Measurements from ENCODE around the gene PLXDC2. TPM values are rescaled to one million over a fixed set of nuclear protein-coding genes. Genes with fewer than 3 reads are reported as not detected.

Gene PLXDC2
- total RNA-seq, 1 experiment from 2014 or later = 0.21 TPM

DNA sequence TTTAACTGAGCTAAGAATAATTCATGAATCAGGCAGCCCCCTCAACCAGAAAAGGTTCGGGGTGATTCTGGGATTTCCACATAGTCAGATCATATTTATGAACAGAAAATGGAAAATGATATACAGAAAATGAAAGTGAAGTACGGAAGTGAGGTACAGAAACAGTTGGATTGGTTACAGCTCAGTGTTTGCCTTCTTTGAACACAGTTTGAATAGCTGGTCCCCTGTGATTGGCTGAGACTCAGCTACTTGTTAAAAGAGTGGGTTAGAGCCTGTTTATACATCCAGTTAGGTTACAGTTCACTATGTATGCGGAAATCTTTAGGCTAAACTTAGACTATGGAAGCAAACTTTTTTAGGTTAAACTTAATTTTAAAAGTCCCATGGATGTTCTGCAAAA lies 511.7 kb downstream of the PLXDC2 start:
- ChIA-PET CTCF (no interaction called here), POLR2A (no interaction called here)
- in situ Hi-C loops (cut with HindIII; ENCODE audit: low pct_unique_long_range_greater_than_20kb, low sequenced_read_pairs) (no loop called here), intact Hi-C loops (cut with micrococcal nuclease; ENCODE audit: unreplicated experiment) (no loop called here)
- Histone ChIP-seq H3K4me3 (ENCODE audit: low read depth in 2 of 2, low read length in 2 of 2) (no peak overlapping the region), H3K36me3 (ENCODE audit: control insufficient read depth, insufficient read depth, low read length) (no peaks in the 10 kb centered on the region), H3K4me1 (ENCODE audit: control insufficient read depth, insufficient read depth, low read length) (no peaks in the 10 kb centered on the region), H3K27me3 (ENCODE audit: control insufficient read depth, insufficient read depth, low read length) (no peaks in the 10 kb centered on the region), H3K27ac (ENCODE audit: low read length) (no peak overlapping the region), H3K9me3 (ENCODE audit: control insufficient read depth, insufficient read depth, low read depth, low read length) (no peaks in the 10 kb centered on the region)
- no TSS peak for BruUV-seq (replicated peaks)
- TF ChIP-seq POLR2AphosphoS5 (IDR thresholded peaks at IDR 0.05; ENCODE audit: low read depth, low read length) (no peak), TCF7L2 (IDR thresholded peaks at IDR 0.05; ENCODE audit: low read depth, low read length) (no peak), SIN3A (IDR thresholded peaks at IDR 0.05; ENCODE audit: borderline replicate concordance, insufficient read depth, low read depth, low read length) (no peak)
- TF ChIP-seq, protein P1, sequence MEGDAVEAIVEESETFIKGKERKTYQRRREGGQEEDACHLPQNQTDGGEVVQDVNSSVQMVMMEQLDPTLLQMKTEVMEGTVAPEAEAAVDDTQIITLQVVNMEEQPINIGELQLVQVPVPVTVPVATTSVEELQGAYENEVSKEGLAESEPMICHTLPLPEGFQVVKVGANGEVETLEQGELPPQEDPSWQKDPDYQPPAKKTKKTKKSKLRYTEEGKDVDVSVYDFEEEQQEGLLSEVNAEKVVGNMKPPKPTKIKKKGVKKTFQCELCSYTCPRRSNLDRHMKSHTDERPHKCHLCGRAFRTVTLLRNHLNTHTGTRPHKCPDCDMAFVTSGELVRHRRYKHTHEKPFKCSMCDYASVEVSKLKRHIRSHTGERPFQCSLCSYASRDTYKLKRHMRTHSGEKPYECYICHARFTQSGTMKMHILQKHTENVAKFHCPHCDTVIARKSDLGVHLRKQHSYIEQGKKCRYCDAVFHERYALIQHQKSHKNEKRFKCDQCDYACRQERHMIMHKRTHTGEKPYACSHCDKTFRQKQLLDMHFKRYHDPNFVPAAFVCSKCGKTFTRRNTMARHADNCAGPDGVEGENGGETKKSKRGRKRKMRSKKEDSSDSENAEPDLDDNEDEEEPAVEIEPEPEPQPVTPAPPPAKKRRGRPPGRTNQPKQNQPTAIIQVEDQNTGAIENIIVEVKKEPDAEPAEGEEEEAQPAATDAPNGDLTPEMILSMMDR (IDR thresholded peaks at IDR 0.05) = no peak
- TF ChIP-seq, protein P2, sequence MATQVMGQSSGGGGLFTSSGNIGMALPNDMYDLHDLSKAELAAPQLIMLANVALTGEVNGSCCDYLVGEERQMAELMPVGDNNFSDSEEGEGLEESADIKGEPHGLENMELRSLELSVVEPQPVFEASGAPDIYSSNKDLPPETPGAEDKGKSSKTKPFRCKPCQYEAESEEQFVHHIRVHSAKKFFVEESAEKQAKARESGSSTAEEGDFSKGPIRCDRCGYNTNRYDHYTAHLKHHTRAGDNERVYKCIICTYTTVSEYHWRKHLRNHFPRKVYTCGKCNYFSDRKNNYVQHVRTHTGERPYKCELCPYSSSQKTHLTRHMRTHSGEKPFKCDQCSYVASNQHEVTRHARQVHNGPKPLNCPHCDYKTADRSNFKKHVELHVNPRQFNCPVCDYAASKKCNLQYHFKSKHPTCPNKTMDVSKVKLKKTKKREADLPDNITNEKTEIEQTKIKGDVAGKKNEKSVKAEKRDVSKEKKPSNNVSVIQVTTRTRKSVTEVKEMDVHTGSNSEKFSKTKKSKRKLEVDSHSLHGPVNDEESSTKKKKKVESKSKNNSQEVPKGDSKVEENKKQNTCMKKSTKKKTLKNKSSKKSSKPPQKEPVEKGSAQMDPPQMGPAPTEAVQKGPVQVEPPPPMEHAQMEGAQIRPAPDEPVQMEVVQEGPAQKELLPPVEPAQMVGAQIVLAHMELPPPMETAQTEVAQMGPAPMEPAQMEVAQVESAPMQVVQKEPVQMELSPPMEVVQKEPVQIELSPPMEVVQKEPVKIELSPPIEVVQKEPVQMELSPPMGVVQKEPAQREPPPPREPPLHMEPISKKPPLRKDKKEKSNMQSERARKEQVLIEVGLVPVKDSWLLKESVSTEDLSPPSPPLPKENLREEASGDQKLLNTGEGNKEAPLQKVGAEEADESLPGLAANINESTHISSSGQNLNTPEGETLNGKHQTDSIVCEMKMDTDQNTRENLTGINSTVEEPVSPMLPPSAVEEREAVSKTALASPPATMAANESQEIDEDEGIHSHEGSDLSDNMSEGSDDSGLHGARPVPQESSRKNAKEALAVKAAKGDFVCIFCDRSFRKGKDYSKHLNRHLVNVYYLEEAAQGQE (IDR thresholded peaks at IDR 0.05; ENCODE audit: insufficient read depth in 1 of 2, low read depth in 2 of 2, low read length in 1 of 2) = no peak
- DNase-seq (ENCODE audit: low read depth, low spot score) = no peak
- ATAC-seq = no peak

DNA sequence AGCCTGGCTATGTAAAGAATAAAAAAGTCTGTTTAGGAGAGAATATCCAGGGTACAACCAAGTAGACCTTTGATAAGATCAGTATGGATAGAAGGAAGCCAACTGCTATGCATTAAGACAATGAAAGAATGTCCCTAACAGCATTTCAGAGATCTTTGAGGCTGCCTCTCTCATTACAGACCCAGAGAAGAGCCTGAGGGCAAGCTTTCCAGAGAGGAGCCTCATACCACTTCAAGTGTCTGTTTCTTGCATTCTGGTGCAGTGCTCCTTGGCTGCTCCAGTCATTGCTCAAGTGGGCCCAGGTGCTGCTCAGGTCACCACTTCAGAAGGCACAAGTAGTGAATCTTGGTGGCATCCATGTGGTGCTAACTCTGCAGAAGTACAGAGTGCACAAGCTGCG lies 514.0 kb downstream of the PLXDC2 start:
- H3K36me3 ChIP-seq (ENCODE audit: control insufficient read depth, insufficient read depth, low read length) = no peaks in the 10 kb centered on the region
- DNase-seq (ENCODE audit: low read depth, low spot score) = no peak

More for the DNA sequence above, 514.0 kb downstream of the PLXDC2 start:
- Histone ChIP-seq H3K4me1 (ENCODE audit: control insufficient read depth, insufficient read depth, low read length) (no peaks in the 10 kb centered on the region), H3K9me3 (ENCODE audit: control insufficient read depth, insufficient read depth, low read depth, low read length) (no peaks in the 10 kb centered on the region), H3K27ac (ENCODE audit: low read length) (no peak overlapping the region), H3K27me3 (ENCODE audit: control insufficient read depth, insufficient read depth, low read length) (no peaks in the 10 kb centered on the region), H3K4me3 (ENCODE audit: low read depth in 2 of 2, low read length in 2 of 2) (no peak overlapping the region)
- TF ChIP-seq SIN3A (IDR thresholded peaks at IDR 0.05; ENCODE audit: borderline replicate concordance, insufficient read depth, low read depth, low read length) = no peak
- TF ChIP-seq, protein P2 (IDR thresholded peaks at IDR 0.05; ENCODE audit: insufficient read depth in 1 of 2, low read depth in 2 of 2, low read length in 1 of 2) = no peak
- TF ChIP-seq TCF7L2 (IDR thresholded peaks at IDR 0.05; ENCODE audit: low read depth, low read length) = no peak
- TF ChIP-seq, protein P1 (IDR thresholded peaks at IDR 0.05) = no peak
- no peak for TF ChIP-seq POLR2AphosphoS5 (IDR thresholded peaks at IDR 0.05; ENCODE audit: low read depth, low read length)
- no peak for ATAC-seq
- in situ Hi-C loops (cut with HindIII; ENCODE audit: low pct_unique_long_range_greater_than_20kb, low sequenced_read_pairs) (no loop called here), intact Hi-C loops (cut with micrococcal nuclease; ENCODE audit: unreplicated experiment) (no loop called here)
- POLR2A ChIA-PET = no interaction called here
- CTCF ChIA-PET = no interaction called here
- BruUV-seq (replicated peaks) = no TSS peak

Data from Panc1 (cell line).